Measurements from ENCODE around the gene SMYD3. TPM values are rescaled to one million over a fixed set of nuclear protein-coding genes. Genes with fewer than 3 reads are reported as not detected.

The SMYD3 gene
- total and polyA plus RNA-seq, 10 of the 15 experiments (the other 5 are each of a cell fraction or from before 2014, with no cell fraction given) = 18.3 to 54.0 (median 24.8) TPM

GRCh38 chr1:246398126-246398813 is 108.8 kb downstream of the SMYD3 start:
- no peaks in the 10 kb centered on the region for H4K20me1 ChIP-seq (ENCODE audit: control insufficient read depth, insufficient read depth)
- H3K9me3 ChIP-seq (replicated peaks; ENCODE audit: control insufficient read depth, insufficient read depth, low read length) = no peaks in the 10 kb centered on the region
- H3K9ac ChIP-seq (ENCODE audit: control insufficient read depth, insufficient read depth, low read length) = no peak overlapping the region
- POLR2A ChIA-PET = no interaction called here
- in situ Hi-C loops (cut with MboI) (no loop called here), intact Hi-C loops (cut with micrococcal nuclease; ENCODE audit: unreplicated experiment) (no loop called here)
- H3K27ac ChIP-seq (ENCODE audit: control insufficient read depth, insufficient read depth) = no peak overlapping the region
- H3K36me3 ChIP-seq (ENCODE audit: control insufficient read depth in 2 of 2, insufficient read depth in 2 of 2, low read length in 1 of 2) = no peaks in the 10 kb centered on the region
- DNase-seq (ENCODE audit: low read depth, low spot score) = no peak
- no peak overlapping the region for H3K4me3 ChIP-seq
- CTCF ChIA-PET = no interaction called here
- H3K79me2 ChIP-seq (ENCODE audit: control insufficient read depth, insufficient read depth, low read length) = no peaks in the 10 kb centered on the region
- H3K27me3 ChIP-seq (replicated peaks in 1 of 2; ENCODE audit: control insufficient read depth in 2 of 2, insufficient read depth in 2 of 2, low read length in 1 of 2) = no peaks in the 10 kb centered on the region
- no TSS peak for BruUV-seq (replicated peaks)
- H3K4me2 ChIP-seq (ENCODE audit: control insufficient read depth, insufficient read depth) = no peak overlapping the region
- H2AFZ ChIP-seq (ENCODE audit: control insufficient read depth, low read depth, low read length) = no peak overlapping the region
- no peaks in the 10 kb centered on the region for H3K4me1 ChIP-seq (ENCODE audit: control insufficient read depth, insufficient read depth, low read length)
- no peak for FAIRE-seq
- no peak for ATAC-seq
- WGBS (ENCODE audit: insufficient coverage, insufficient replicate concordance, low lambda C conversion rate, missing lambda C conversion rate) = over 99% methylated on average over 7 of the region's 7 CpGs
- no peak for TF ChIP-seq SREBF2 (IDR thresholded peaks at IDR 0.05; ENCODE audit: low read length)
- TF ChIP-seq SP1 (IDR thresholded peaks at IDR 0.05; ENCODE audit: low read depth, low read length) = no peak
- TF ChIP-seq IKZF2 (IDR thresholded peaks at IDR 0.05) = no peak
- TF ChIP-seq, protein P1, sequence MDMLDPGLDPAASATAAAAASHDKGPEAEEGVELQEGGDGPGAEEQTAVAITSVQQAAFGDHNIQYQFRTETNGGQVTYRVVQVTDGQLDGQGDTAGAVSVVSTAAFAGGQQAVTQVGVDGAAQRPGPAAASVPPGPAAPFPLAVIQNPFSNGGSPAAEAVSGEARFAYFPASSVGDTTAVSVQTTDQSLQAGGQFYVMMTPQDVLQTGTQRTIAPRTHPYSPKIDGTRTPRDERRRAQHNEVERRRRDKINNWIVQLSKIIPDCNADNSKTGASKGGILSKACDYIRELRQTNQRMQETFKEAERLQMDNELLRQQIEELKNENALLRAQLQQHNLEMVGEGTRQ (IDR thresholded peaks at IDR 0.05; ENCODE audit: borderline replicate concordance, low read depth, low read length) = no peak
- no peak for TF ChIP-seq DPF2 (IDR thresholded peaks at IDR 0.05)
- TF ChIP-seq ZNF217 (IDR thresholded peaks at IDR 0.05) = no peak
- no peak for TF ChIP-seq SUPT20H (IDR thresholded peaks at IDR 0.05; ENCODE audit: borderline replicate concordance, control insufficient read depth, low read depth, low read length)
- TF ChIP-seq RAD21 (IDR thresholded peaks at IDR 0.05; ENCODE audit: insufficient read depth, low read depth, low read length) = no peak
- TF ChIP-seq SIX5 (IDR thresholded peaks at IDR 0.05; ENCODE audit: low read depth, low read length, severe bottlenecking) = no peak
- SMC1A ChIA-PET (ENCODE audit: uncharacterized antibody, unreplicated experiment) = interaction anchor here (0.6 kb wide), 1 partner anchor 263 kb away, joined by 3 read pairs; no protein-coding TSS in a partner anchor
- RAD21 ChIA-PET (ENCODE audit: unreplicated experiment) = no interaction called here
